Muscle layer of colon (tissue), 2 donors: Measurements from ENCODE around the gene GALK1.
"Not testable (repeated sequence)": the region's sequence is repeated elsewhere in the genome, so short reads cannot be mapped to it uniquely, and the experiment has no call there.

Experiments
- H3K27ac ChIP-seq: one replicate; pipeline ENCODE4 v1.7.0; 2013; ENCODE audit warnings: low read depth, mild to moderate bottlenecking, low read length, moderate library complexity
- H3K27me3 ChIP-seq, 2 donors: one replicate each; pipeline ENCODE4 v1.7.0; 2013; ENCODE audit warnings: low read length in 2 of 2, mild to moderate bottlenecking in 2 of 2; ENCODE audit not compliant: insufficient read depth in 2 of 2, control insufficient read depth in 1 of 2
- H3K36me3 ChIP-seq: one replicate; pipeline ENCODE4 v1.7.0; 2013; ENCODE audit warnings: mild to moderate bottlenecking, low read length; ENCODE audit not compliant: insufficient read depth
- H3K4me1 ChIP-seq: one replicate; pipeline ENCODE4 v1.7.0; 2013; ENCODE audit warnings: mild to moderate bottlenecking, low read length; ENCODE audit not compliant: insufficient read depth
- H3K4me3 ChIP-seq, 2 donors: one replicate each; pipeline ENCODE4 v1.7.0; 2013; ENCODE audit warnings: low read length in 2 of 2, low read depth in 1 of 2, mild to moderate bottlenecking in 1 of 2, moderate library complexity in 1 of 2
- H3K9ac ChIP-seq: one replicate; pipeline ENCODE4 v1.7.0; 2013; ENCODE audit warnings: low read length
- H3K9me3 ChIP-seq: one replicate; pipeline ENCODE4 v1.7.0; 2013; ENCODE audit warnings: mild to moderate bottlenecking, low read length
- donor health status: abdominal sarcoma.
- donor health status: Adenocarcinoma of cecum.

GALK1 gene

DNA sequence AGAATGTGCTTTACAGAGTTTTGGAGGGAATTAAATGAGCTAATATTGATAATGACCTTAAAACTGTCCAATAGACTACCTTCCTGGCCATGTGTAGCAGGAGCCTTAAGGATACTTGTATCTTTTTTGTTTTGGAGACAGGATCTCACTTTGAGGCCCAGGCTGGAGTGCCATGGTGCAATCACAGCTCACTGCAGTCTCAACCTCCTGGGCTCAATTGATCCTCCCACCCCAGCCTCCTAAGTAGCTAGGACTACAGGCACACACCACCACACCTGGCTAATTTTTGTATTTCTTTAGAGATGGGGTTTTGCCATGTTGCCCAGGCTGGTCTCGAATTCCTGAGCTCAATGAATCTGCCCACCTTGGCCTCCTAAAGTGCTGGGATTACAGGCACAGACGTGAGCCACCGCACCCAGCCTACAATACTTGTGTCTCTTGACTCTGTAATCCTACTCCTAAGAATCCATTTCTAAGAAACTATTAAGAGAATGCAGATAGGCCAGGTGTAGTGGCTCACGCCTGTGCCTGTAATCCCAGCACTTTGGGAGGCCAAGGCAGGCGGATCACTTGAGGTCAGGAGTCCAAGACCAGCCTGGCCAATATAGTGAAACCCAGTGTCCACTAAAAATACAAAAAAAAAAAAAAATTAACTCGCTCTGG, 4.9 kb downstream of the GALK1 start:
- not testable (repeated sequence) for H3K4me3 ChIP-seq, H3K36me3 ChIP-seq, H3K27me3 ChIP-seq, H3K9ac ChIP-seq, H3K9me3 ChIP-seq, H3K27ac ChIP-seq
- peaks cover 10% of the 10 kb centered on the region for H3K4me1 ChIP-seq

DNA sequence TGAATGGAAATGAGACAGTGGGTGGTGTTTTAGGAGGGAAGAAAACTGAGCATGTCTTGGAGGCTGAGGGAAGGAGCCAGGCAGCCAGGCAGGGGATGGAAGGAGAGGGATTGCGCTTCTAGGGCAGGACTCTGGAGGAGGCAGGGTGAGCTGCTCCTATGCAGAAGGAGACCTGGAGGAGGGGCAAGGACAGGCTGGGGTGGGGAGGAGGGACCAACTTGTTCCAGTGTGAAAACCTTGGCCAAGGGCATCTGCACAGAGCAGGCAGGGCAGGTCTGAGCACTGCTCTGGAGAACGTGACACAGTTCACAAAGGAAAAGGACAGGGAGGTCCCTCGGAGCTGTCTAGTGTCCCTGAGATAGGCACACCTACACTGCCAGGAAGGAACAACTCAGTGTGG, 5.5 kb downstream of the GALK1 start:
- Histone ChIP-seq H3K27me3 (no peaks in the 10 kb centered on the region), H3K9me3 (no peaks in the 10 kb centered on the region), H3K4me1 (peaks cover 15% of the 10 kb centered on the region), H3K4me3 (no peak overlapping the region), H3K36me3 (peaks cover 4% of the 10 kb centered on the region), H3K9ac (no peak overlapping the region), H3K27ac (no peak overlapping the region)

DNA sequence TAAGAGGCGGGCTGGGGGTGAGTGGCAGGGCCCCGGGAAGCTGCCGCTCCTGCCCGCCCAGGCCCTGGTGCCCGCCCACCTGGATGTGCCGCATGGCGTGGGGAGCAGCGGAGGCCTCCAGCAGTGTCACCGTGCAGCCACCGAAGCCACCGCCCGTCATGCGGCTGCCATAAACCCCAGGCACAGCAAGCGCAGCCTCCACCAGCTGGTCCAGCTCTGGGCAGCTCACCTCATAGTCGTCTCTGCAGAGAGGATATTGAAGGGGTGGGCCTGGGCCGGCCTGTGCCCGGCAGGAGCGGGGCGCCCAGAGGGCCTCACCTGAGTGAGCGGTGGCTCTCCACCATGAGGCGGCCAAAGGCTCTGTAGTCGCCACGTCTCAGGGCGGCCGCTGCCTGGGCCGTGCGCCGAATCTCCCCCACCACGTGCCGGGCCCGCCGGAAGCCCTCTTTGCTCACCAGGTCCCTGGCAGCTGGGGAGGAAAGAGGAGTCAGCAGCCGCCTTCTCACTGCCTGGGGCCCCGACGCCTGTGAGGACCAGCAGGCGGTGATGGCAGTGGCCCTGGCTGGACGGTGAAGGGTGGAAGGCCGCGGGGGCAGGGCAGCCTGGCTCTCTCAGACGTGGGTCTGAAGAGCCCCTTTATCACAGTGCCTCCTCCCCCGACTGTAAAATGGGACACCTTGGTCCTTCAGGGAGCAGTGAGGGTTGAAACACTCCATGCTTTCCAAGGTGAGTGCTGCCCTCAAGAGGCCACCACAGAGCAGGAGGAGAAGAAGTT, 6.7 kb downstream of the GALK1 start:
- no peaks in the 10 kb centered on the region for H3K9me3 ChIP-seq
- no peak overlapping the region for H3K4me3 ChIP-seq
- no peak overlapping the region for H3K27ac ChIP-seq
- H3K27me3 ChIP-seq, result no peaks in the 10 kb centered on the region
- H3K9ac ChIP-seq, result no peak overlapping the region
- peaks cover 10% of the 10 kb centered on the region for H3K4me1 ChIP-seq
- peaks cover 4% of the 10 kb centered on the region for H3K36me3 ChIP-seq

DNA sequence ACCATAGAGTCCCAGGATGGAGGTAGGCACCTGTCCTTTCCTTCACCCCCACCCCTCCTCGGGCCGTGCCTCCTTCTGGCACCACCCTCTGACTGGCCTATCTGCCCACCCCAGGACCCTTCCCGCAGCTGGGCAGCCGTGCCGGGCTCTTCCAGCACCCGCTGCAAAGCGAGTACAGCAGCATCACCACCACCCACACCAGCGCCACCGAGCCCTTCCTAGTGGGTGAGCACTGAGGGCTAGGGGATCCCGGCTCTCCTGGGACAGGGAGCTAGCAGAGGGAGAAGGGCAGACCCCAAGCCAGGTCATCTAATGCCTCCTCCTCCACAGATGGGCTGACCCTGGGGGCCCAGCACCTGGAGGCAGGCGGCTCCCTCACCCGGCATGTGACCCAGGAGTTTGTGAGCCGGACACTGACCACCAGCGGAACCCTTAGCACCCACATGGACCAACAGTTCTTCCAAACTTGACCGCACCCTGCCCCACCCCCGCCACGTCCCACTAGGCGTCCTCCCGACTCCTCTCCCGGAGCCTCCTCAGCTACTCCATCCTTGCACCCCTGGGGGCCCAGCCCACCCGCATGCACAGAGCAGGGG, 7.8 kb downstream of the GALK1 start:
- peaks cover 4% of the 10 kb centered on the region for H3K36me3 ChIP-seq
- H3K9me3 ChIP-seq, result no peaks in the 10 kb centered on the region

DNA sequence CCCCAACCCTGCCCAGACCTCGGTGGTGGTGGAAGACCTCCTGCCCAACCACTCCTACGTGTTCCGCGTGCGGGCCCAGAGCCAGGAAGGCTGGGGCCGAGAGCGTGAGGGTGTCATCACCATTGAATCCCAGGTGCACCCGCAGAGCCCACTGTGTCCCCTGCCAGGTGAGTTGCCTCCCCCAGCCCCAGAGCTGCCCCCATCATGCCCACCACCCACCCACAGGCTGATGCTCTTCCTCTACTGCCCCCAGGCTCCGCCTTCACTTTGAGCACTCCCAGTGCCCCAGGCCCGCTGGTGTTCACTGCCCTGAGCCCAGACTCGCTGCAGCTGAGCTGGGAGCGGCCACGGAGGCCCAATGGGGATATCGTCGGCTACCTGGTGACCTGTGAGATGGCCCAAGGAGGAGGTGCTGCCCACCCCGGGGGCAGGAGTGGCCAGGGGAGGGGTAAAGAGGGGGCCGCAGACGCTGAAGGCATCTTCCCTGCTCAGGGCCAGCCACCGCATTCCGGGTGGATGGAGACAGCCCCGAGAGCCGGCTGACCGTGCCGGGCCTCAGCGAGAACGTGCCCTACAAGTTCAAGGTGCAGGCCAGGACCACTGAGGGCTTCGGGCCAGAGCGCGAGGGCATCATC, 8.4 kb downstream of the GALK1 start:
- no peak overlapping the region for H3K4me3 ChIP-seq
- no peaks in the 10 kb centered on the region for H3K27me3 ChIP-seq
- no peak overlapping the region for H3K9ac ChIP-seq
- no peaks in the 10 kb centered on the region for H3K9me3 ChIP-seq
- peaks cover 4% of the 10 kb centered on the region for H3K36me3 ChIP-seq
- no peak overlapping the region for H3K27ac ChIP-seq
- peaks cover 14% of the 10 kb centered on the region for H3K4me1 ChIP-seq

More for the DNA sequence above, 7.8 kb downstream of the GALK1 start:
- Histone ChIP-seq H3K27ac (no peak overlapping the region), H3K9ac (no peak overlapping the region), H3K4me3 (no peak overlapping the region), H3K4me1 (peaks cover 14% of the 10 kb centered on the region), H3K27me3 (no peaks in the 10 kb centered on the region)

DNA sequence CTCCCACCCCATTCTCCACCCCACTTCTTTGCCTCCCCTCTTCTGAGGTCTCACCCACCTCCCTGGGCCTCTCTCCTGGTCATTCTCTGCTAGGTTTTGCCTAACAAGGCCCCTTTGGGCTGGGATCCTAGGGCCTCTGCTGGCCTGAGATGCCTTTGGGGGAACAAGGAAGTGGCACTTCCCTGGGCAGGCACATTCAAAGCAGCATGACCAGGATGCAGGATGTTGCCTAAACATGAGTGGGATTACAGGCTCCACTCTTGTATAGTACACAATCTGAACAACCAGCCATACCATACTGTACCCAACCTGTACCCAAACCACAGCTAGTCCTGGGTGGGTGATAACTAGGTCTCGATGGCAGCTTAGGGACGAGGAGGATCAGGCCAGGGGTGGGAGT, 9.0 kb downstream of the GALK1 start:
- no peaks in the 10 kb centered on the region for H3K9me3 ChIP-seq
- H3K36me3 ChIP-seq, result peaks cover 4% of the 10 kb centered on the region
- H3K9ac ChIP-seq, result no peak overlapping the region

DNA sequence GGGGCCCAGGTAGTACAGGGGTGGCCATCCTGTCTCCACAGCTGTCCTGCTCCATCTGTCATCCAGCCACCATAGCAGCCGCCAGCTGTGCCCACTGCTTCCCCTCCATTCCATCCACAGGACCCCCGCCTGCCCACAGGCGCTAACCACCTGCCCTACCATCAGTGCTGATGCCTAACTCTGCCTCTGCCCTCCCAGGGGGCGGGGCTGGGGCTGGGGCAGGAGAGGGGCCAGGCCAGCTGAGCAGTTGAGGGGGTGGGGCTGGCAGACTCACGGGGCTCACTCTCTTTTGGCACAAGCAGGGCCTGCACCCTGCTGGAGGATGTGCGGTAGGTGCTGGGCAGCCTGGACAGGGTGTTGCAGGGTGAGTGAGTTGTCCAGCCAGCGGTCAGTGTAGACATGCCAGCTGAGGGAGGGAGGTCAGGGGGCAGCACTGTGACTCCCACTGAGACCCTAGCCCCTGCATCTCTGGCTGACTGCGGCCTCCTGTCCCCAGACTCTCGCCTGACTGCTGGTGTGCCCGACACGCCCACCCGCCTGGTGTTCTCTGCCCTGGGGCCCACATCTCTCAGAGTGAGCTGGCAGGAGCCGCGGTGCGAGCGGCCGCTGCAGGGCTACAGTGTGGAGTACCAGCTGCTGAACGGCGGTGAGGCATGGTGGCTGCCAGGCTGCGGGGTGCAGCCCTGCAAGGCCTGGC, 9.6 kb downstream of the GALK1 start:
- no peak overlapping the region for H3K27ac ChIP-seq

More for the DNA sequence above, 9.0 kb downstream of the GALK1 start:
- H3K27me3 ChIP-seq, result no peaks in the 10 kb centered on the region
- no peak overlapping the region for H3K4me3 ChIP-seq
- H3K4me1 ChIP-seq, result peaks cover 14% of the 10 kb centered on the region
- H3K27ac ChIP-seq, result no peak overlapping the region

DNA sequence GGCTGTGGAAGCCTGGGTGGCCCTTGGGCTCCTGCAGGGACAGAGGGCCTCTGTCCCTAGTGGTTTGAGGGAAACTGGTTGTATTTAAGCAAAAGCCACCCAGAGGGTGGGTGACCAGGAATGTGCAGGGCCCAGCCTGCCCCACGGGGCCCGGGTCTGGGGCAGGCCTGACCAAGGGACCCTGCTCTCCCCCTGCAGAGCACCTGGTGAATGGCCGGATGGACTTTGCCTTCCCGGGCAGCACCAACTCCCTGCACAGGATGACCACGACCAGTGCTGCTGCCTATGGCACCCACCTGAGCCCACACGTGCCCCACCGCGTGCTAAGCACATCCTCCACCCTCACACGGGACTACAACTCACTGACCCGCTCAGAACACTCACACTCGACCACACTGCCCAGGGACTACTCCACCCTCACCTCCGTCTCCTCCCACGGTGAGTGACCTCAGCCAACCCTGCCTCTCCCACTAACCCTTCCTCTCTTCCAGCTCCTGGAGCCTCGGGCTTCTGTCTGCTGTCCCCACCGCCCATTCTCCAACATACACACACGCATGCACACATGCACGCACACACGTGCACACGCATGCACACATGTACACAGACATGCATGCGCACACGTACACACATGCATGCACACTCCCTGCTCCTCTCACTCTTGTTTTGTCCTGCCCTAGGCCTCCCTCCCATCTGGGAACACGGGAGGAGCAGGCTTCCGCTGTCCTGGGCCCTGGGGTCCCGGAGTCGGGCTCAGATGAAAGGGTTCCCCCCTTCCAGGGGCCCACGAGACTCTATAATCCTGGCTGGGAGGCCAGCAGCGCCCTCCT, 10.4 kb downstream of the GALK1 start:
- Histone ChIP-seq H3K36me3 (peaks cover 4% of the 10 kb centered on the region), H3K27ac (peak overlapping the region; percentile 49)

More for the DNA sequence above, 9.6 kb downstream of the GALK1 start:
- Histone ChIP-seq H3K9me3 (no peaks in the 10 kb centered on the region), H3K4me3 (no peak overlapping the region), H3K27me3 (no peaks in the 10 kb centered on the region), H3K9ac (no peak overlapping the region), H3K36me3 (peaks cover 4% of the 10 kb centered on the region), H3K4me1 (peaks cover 14% of the 10 kb centered on the region)

DNA sequence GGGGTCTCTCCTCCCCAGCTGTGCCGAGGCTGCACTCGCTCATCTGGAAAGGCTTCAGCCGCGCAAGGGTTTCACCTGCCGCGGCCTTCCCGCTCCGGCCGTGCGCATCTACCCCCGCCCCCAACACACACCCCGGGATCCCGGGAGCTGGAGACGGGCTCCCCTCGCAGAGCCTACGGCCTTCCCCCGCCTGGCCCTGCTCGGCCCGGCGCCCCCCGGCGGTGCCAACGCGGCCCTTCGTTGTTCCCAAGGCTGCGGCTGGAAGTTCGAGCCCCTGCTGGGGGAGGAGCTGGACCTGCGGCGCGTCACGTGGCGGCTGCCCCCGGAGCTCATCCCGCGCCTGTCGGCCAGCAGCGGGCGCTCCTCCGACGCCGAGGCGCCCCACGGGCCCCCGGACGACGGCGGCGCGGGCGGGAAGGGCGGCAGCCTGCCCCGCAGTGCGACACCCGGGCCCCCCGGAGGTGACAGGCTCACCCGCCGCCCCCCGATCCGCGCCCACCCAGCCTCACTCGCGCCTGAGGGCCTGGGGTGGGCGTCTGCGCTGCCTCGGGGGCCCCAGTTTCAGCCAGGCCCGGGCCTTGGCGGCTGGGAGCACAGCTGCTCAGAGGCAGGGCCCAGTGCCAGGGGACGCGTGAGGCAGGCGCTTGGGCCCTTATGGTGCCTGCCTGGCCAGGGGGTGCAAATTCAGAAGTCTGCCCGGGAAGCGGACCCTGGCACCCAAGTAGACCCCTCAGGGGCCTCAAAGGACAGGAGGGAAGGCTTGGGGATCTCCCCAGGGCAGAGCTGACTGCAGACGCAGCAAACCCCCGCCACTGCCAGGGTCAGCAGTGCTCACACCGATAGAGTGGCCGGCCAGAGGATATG, 11.2 kb downstream of the GALK1 start:
- Histone ChIP-seq H3K4me1 (peaks cover 14% of the 10 kb centered on the region), H3K27me3 (no peaks in the 10 kb centered on the region), H3K4me3 (peak overlapping the region; percentile 40 to 55), H3K9me3 (no peaks in the 10 kb centered on the region), H3K36me3 (no peaks in the 10 kb centered on the region), H3K27ac (peak overlapping the region; percentile 49), H3K9ac (peak overlapping the region; percentile 33)

More for the DNA sequence above, 10.4 kb downstream of the GALK1 start:
- peak overlapping the region; percentile 33 for H3K9ac ChIP-seq
- H3K9me3 ChIP-seq, result no peaks in the 10 kb centered on the region
- peaks cover 14% of the 10 kb centered on the region for H3K4me1 ChIP-seq
- H3K4me3 ChIP-seq, result peak overlapping the region; percentile 4 to 55
- no peaks in the 10 kb centered on the region for H3K27me3 ChIP-seq
